HG03457 (cell line): ENCODE data around the gene CCDC91.
"Not testable (repeated sequence)": the region's sequence is repeated elsewhere in the genome, so short reads cannot be mapped to it uniquely, and the experiment has no call there.

Experiments
- ATAC-seq: cut with Tn5 transposase; IDR thresholded peaks from one replicate; pipeline ENCODE4 v1.9.1; 2021; ENCODE audit warnings: moderate number of reproducible peaks; ENCODE audit not compliant: unreplicated experiment

CCDC91 gene

GRCh38 chr12:28443337-28443736 lies 253.1 kb downstream of the CCDC91 start:
- no peak for ATAC-seq

- no peak for ATAC-seq
Measured at GRCh38 chr12:28446031-28446430, 255.8 kb downstream of the CCDC91 start.

- no peak for ATAC-seq
Measured at GRCh38 chr12:28453686-28454085, 263.4 kb downstream of the CCDC91 start.

GRCh38 chr12:28456934-28457710 lies 266.9 kb downstream of the CCDC91 start:
- no peak for ATAC-seq

DNA sequence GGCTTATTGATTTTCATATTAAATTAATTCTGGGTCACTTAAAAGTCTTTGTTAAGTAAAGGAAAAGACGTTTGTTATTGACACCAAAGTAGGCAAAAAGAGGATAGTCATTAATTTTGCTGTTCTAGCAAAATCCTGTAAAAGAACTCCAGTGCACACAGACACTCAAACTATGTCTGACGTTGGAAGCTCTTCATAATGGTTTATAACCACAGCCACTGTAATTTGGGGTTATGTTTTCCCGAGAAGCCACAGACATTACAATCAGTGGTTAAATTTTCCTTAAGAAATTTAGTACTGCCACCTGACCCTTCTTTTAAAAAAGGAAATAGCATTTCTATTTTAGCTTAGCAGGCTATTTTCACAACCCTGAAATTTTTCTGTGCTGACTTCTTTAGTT lies 267.5 kb downstream of the CCDC91 start:
- ATAC-seq, result no peak

DNA sequence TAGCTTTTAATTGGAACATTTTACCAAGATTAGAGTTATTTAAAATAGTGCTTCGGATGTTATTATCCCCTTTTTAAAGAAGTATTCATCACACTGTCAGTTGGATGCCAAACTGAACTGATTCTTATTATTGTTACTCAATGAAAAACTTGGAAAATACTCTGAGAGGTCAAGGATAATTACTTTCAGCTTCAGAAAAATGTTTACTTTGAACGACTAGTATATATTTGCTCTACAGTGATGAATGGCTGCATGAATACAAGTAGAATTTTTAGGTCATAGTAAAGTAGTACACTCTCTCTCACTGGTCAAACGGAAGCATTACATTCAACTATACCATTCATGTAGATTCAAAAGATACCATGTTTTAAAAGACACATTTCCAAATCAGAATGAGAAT lies 269.2 kb downstream of the CCDC91 start:
- ATAC-seq, result no peak

- ATAC-seq, result peak; percentile 75
Measured at GRCh38 chr12:28460420-28461130, 270.3 kb downstream of the CCDC91 start.

- no peak for ATAC-seq
Measured at GRCh38 chr12:28463396-28463795, 273.1 kb downstream of the CCDC91 start.

DNA sequence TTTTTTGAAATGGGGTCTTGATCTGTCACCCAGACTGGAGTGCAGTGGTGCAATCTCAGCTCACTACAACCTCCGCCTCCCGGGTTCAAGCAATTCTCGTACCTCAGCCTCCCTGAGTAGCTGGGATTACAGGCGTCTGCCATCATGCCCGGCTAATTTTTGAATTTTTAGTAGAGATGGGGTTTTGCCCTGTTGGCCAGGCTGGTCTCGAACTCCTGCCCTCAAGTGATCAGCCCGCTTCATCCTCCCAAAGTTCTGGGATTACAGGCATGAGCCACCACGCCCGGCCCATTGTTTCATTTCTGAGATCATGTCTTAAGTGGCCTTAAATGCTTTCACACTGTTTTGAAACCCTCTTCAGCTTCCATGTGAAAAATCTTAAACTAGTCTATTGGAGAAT lies 281.5 kb downstream of the CCDC91 start:
- not testable (repeated sequence) for ATAC-seq

DNA sequence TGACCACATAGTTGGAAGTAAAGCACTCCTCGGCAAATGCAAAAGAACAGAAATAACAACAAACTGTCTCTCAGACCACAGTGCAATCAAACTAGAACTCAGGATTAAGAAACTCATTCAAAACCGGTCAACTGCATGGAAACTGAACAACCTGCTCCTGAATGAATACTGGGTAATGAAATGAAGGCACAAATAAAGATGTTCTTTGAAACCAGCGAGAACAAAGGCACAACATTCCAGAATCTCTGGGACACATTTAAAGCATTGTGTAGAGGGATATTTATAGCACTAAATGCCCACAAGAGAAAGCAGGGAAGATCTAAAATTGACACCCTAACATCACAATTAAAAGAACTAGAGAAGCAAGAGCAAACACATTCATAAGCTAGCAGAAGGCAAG lies 285.9 kb downstream of the CCDC91 start:
- ATAC-seq, result not testable (repeated sequence)

DNA sequence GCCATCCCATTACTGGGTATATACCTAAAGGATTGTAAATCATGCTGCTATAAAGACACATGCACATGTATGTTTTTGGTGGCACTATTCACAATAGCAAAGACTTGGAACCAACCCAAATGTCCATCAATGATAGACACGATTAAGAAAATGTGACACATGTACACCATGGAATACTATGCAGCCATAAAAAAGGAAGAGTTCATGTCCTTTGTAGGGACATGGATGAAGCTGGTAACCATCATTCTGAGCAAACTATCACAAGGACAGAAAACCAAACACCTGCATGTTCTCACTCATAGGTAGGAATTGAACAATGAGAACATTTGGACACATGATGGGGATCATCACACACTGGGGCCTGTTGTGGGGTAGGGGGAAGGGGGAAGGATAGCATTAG lies 288.8 kb downstream of the CCDC91 start:
- not testable (repeated sequence) for ATAC-seq

DNA sequence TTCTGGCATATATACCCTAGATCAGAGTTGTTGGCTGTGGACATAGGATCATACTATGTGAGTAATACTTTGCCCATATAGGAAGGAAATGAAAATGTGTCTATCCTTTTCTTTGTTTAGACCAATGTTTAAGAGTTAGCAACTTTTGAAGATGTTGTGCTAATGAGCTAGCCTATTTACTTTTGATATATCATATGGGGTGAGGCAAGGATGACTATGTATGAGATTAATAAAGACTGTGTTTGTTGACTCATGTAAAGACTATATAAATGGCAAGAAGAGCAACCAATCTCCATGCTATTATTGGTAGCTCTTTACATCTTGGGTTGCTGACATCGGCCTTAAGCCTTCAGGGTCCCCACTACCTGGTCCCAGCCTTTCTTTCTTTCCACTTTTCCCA lies 289.4 kb downstream of the CCDC91 start:
- ATAC-seq, result no peak

GRCh38 chr12:28484156-28484555 lies 293.9 kb downstream of the CCDC91 start:
- ATAC-seq, result no peak

DNA sequence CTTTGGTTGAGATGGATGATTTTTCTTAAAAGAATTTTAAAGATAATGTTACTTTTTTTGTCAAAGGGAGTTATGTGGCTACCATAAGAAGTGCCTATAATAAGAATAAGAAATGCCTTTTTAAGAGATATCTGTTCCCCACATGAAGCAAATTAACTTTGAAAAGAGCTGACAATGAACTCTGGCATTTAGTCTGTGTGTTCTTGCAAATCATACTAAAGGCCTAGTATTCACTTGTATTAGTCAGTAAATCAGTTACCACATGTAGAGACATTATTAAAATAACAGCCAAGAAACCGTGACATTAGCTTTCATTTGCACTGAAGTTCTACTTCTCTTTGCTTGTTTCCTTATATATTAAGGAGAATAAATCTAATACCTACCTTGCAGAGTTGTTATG lies 296.3 kb downstream of the CCDC91 start:
- ATAC-seq, result no peak

GRCh38 chr12:28489246-28489645 lies 299.0 kb downstream of the CCDC91 start:
- no peak for ATAC-seq

DNA sequence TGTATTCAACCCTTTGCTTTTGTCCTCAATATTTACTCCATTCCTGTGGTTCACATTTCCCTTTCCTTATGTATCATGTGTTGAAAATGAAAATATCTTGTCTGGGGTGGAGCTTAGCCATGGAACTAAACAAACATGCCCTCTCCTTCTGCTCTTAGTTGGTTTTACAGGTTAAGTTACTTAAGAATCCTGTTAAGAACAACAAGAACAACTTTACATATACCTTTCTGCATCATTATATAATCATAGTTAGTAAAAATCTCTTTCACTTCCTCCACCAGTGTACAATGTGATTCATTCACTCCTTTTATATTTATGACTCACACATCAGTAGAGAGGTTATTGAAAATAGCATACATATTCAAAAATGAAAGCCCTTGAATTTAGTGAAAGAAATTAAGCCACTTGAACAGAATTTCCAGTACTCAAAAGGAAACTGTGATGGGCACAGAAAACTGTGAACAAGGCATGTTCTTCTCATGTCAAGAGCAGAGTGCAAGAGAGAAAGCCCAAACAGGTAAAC lies 307.7 kb downstream of the CCDC91 start:
- ATAC-seq, result peak; percentile 90

DNA sequence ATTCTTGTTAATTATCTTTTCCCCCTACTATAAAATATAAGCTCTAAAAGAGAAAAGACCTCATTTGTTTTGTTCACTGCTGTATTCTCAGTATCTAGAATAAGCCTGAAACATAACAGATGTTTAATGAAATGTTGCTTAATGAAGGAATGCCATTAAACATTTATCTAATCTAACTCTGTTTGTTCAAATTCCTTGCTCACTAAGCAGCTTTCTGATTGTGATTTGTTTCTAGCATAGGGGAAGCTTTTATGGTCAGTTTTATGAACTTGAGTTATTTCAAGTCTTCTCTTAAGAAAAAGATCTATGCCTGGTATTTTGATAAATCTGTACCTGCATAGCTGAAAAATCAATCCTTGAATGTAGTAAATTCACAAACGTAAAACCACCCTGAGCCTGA lies 308.6 kb downstream of the CCDC91 start:
- no peak for ATAC-seq

DNA sequence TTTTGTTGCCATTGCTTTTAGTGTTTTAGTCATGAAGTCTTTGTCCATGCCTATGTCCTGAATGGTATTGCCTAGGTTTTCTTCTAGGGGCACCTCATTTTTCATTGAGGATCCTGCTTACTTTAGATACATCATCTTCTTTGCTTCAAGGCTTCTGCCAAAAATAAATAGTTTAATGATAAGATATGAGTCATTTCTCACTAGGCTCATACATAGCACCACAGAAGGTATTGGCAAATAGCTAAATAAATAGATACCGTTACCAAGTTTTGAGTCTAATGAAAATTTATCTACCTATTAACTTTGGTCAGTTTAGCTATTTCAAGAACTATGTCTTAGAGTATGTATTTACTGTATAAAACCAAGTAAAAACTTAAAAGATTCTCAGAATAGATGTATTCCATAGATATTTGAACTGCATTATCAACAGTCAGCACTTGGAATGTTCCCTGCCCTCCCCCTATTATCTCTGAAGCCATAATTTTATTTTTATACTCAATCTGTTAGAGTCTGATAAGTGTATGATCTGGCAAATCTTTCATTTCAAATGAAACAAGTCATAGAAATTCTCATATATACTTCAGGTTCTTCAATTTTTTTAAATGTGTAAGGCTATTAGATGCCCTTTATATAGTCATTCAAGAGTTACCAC lies 310.2 kb downstream of the CCDC91 start:
- no peak for ATAC-seq

DNA sequence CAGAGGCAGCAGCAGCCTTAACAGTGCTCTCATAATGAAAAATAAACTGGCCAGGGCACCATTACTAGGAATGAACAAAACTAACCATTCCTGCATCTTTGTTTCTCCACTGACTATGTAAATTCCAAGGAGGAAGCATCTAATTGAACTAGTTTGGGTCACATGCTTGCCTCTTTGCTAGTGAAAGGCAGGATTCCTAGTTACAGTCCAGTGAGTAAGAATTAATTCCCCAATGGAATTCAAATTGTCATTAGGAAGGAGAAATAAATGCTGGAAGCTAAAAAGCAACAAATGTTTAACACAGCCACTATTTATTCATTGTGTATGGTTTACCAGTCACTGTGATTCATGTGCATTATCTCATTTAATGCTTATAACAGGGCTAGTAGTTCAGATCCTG lies 316.0 kb downstream of the CCDC91 start:
- ATAC-seq, result no peak

DNA sequence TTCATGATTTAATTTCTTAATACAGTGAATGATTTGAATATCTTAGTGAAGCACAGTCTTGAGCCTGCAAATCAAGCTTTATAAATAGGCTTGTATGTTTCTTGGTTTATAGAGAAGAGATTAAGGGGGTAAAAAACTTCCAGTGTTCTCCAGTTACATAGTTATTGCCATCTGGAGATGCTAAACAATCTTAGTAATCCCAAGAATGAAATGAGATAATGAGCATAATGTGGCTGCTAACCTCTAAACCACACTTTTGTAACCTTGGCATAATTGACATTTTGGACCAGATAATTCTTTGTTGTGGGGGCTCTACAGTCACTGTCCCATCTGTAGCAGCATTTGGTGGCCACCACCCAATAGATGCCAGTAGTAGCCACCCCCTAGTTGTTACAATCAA lies 316.8 kb downstream of the CCDC91 start:
- no peak for ATAC-seq

DNA sequence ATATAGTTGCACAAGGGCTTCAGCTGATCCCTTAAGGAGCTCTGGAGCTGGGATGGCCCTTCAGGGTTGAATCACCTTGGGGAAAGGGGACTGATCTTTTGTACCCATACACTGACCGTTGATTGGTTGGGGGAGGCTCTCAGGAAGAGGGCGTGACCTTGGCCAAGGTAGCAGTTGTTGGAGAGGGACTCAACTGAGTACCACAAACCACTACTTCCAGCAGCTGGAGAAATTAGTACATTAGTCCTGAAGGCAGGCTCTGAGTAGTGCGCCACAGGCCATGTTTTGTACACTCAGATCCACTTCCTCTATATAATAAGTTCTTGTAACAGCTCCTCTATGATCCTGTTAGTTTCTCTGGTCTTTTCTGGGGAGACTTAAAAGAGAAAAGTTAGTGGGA lies 317.6 kb downstream of the CCDC91 start:
- no peak for ATAC-seq

DNA sequence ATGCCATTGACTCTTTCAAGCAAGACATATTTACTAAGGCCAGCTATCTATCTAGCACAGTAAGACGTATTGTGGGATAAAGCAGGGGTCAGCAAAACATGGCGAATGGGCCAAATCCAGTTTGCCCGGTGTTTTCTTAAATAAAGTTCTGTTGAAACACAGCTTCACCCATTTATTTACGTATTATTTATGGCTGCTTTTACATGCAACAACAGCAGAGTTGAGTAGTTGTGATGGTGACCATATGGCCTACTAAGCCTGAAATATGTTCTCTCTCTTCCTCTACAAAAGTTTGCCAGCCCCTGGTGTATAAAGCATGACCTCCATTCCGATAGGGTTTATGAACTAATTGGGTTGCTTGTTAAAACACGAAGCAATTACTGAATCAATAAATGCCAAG lies 322.1 kb downstream of the CCDC91 start:
- no peak for ATAC-seq
